ENCODE measurements around the gene FKBP1A. TPM values are rescaled to one million over a fixed set of nuclear protein-coding genes. Genes with fewer than 3 reads are reported as not detected.

The FKBP1A gene
- total RNA-seq, 4 donors from 2014 or later, result 78.6 to 116 (median 86.8) TPM

GRCh38 chr20:1420066-1420465 lies 27.2 kb upstream of the FKBP1A start:
- H3K27me3 ChIP-seq, result peaks cover 71% of the 10 kb centered on the region
- WGBS, 2 donors (ENCODE audit: low coverage in 1 of 2), result 80 to 92% methylated on average over 1 to 4 of the region's 4 CpGs
- ATAC-seq, result no peak
- no peaks in the 10 kb centered on the region for H3K36me3 ChIP-seq
- H3K27ac ChIP-seq, result no peak overlapping the region
- H3K9me3 ChIP-seq, result peaks cover 0 to 11% (median 0%) of the 10 kb centered on the region in 3 donors
- no peaks in the 10 kb centered on the region for H3K4me1 ChIP-seq
- no peak overlapping the region for H3K4me3 ChIP-seq
- TF ChIP-seq POLR2A (IDR thresholded peaks at IDR 0.05) (no peak), EP300 (IDR thresholded peaks at IDR 0.05) (no peak), CTCF (IDR thresholded peaks at IDR 0.05) (no peak), POLR2AphosphoS5 (IDR thresholded peaks at IDR 0.05) (no peak)

- H3K9me3 ChIP-seq, result peaks cover 0 to 11% (median 0%) of the 10 kb centered on the region in 3 donors
- ATAC-seq, result no peak
- 59% methylated on average over 3 of the region's 3 CpGs; no CpG with 5 or more reads in 1 of the 2 donors for WGBS, 2 donors (ENCODE audit: low coverage in 1 of 2)
These were observed 25.5 kb upstream of the FKBP1A start for GRCh38 chr20:1418350-1418749.

GRCh38 chr20:1417790-1418189 lies 24.9 kb upstream of the FKBP1A start:
- Histone ChIP-seq H3K27ac (no peak overlapping the region), H3K4me3 (no peak overlapping the region), H3K27me3 (peaks cover 51% of the 10 kb centered on the region), H3K9me3 (peaks cover 0 to 11% (median 0%) of the 10 kb centered on the region in 3 donors), H3K36me3 (no peaks in the 10 kb centered on the region), H3K4me1 (no peaks in the 10 kb centered on the region)
- ATAC-seq, result no peak
- TF ChIP-seq POLR2AphosphoS5 (IDR thresholded peaks at IDR 0.05), result no peak
- TF ChIP-seq CTCF (IDR thresholded peaks at IDR 0.05), result no peak
- TF ChIP-seq EP300 (IDR thresholded peaks at IDR 0.05), result no peak
- TF ChIP-seq POLR2A (IDR thresholded peaks at IDR 0.05), result no peak

More at GRCh38 chr20:1418350-1418749, 25.5 kb upstream of the FKBP1A start:
- Histone ChIP-seq H3K27ac (no peak overlapping the region), H3K4me1 (no peaks in the 10 kb centered on the region), H3K36me3 (no peaks in the 10 kb centered on the region), H3K27me3 (peaks cover 56% of the 10 kb centered on the region), H3K4me3 (no peak overlapping the region)
- TF ChIP-seq POLR2AphosphoS5 (IDR thresholded peaks at IDR 0.05) (no peak), CTCF (IDR thresholded peaks at IDR 0.05) (no peak), POLR2A (IDR thresholded peaks at IDR 0.05) (no peak)

GRCh38 chr20:1417273-1417672 lies 24.4 kb upstream of the FKBP1A start:
- H3K27me3 ChIP-seq, result peaks cover 46% of the 10 kb centered on the region
- H3K36me3 ChIP-seq, result no peaks in the 10 kb centered on the region
- 50% methylated on average over 2 of the region's 5 CpGs; no CpG with 5 or more reads in 1 of the 2 donors for WGBS, 2 donors (ENCODE audit: low coverage in 1 of 2)
- TF ChIP-seq EP300 (IDR thresholded peaks at IDR 0.05), result no peak
- H3K27ac ChIP-seq, result no peak overlapping the region
- H3K9me3 ChIP-seq, result peaks cover 0 to 11% (median 0%) of the 10 kb centered on the region in 3 donors
- no peak overlapping the region for H3K4me3 ChIP-seq
- no peaks in the 10 kb centered on the region for H3K4me1 ChIP-seq
- no peak for ATAC-seq

- Histone ChIP-seq H3K4me3 (no peak overlapping the region), H3K4me1 (no peaks in the 10 kb centered on the region), H3K27ac (no peak overlapping the region), H3K9me3 (peaks cover 0 to 6% (median 0%) of the 10 kb centered on the region in 3 donors), H3K36me3 (no peaks in the 10 kb centered on the region), H3K27me3 (peaks cover 36% of the 10 kb centered on the region)
- ATAC-seq, result no peak
- WGBS, 2 donors (ENCODE audit: low coverage in 1 of 2), result 73 to 76% methylated on average over 5 of the region's 8 CpGs
- TF ChIP-seq POLR2AphosphoS5 (IDR thresholded peaks at IDR 0.05), result no peak
- TF ChIP-seq EP300 (IDR thresholded peaks at IDR 0.05), result no peak
- no peak for TF ChIP-seq CTCF (IDR thresholded peaks at IDR 0.05)
- TF ChIP-seq POLR2A (IDR thresholded peaks at IDR 0.05), result no peak
These were observed 23.0 kb upstream of the FKBP1A start for GRCh38 chr20:1415667-1416468.

All from gastroesophageal sphincter (tissue), 4 donors.